ENCODE results near the gene MAGI2.

The MAGI2 gene

GRCh38 chr7:79462390-79462789 lies 8.9 kb upstream of the MAGI2 start:
- DNase-seq (ENCODE audit: insufficient read length, low spot score) (no peak), FAIRE-seq (no peak)
- TF ChIP-seq CTCF (IDR thresholded peaks at IDR 0.05; ENCODE audit: insufficient read depth, missing control alignments) = no peak

- no peak for DNase-seq (ENCODE audit: insufficient read length, low spot score)
- no peak for TF ChIP-seq CTCF (IDR thresholded peaks at IDR 0.05; ENCODE audit: insufficient read depth, missing control alignments)
- no peak for FAIRE-seq
Measured at GRCh38 chr7:79461660-79462059, 8.2 kb upstream of the MAGI2 start.

GRCh38 chr7:79459381-79459780 lies 5.9 kb upstream of the MAGI2 start:
- FAIRE-seq (no peak), DNase-seq (ENCODE audit: insufficient read length, low spot score) (no peak)
- no peak for TF ChIP-seq CTCF (IDR thresholded peaks at IDR 0.05; ENCODE audit: insufficient read depth, missing control alignments)

GRCh38 chr7:79458796-79459195 lies 5.3 kb upstream of the MAGI2 start:
- FAIRE-seq (no peak), DNase-seq (ENCODE audit: insufficient read length, low spot score) (no peak)
- no peak for TF ChIP-seq CTCF (IDR thresholded peaks at IDR 0.05; ENCODE audit: insufficient read depth, missing control alignments)

- TF ChIP-seq CTCF (IDR thresholded peaks at IDR 0.05; ENCODE audit: insufficient read depth, missing control alignments) = no peak
- FAIRE-seq = peak; percentile 63
- DNase-seq (ENCODE audit: insufficient read length, low spot score) = no peak
Measured at GRCh38 chr7:79455173-79455790, 1.8 kb upstream of the MAGI2 start.

GRCh38 chr7:79454361-79454960 lies 994 bp upstream of the MAGI2 start:
- DNase-seq (ENCODE audit: insufficient read length, low spot score) = no peak
- TF ChIP-seq CTCF (IDR thresholded peaks at IDR 0.05; ENCODE audit: insufficient read depth, missing control alignments) = no peak
- FAIRE-seq = no peak

GRCh38 chr7:79453266-79453557 lies 255 bp downstream of the MAGI2 start:
- no peak for TF ChIP-seq CTCF (IDR thresholded peaks at IDR 0.05; ENCODE audit: insufficient read depth, missing control alignments)
- FAIRE-seq (no peak), DNase-seq (ENCODE audit: insufficient read length, low spot score) (no peak)

Measured in D721Med (cell line).